Testis (tissue), 3 donors: ENCODE data around the gene BCKDK. TPM values are rescaled to one million over a fixed set of nuclear protein-coding genes. Genes with fewer than 3 reads are reported as not detected.

ENCODE experiments used
- DNase-seq: peaks from one replicate; pipeline ENCODE4 v3.0.0-alpha.2; 2019
- H3K27ac ChIP-seq, 2 donors: fragments of 200-600 bp; sonication (generic); one replicate each; pipeline ENCODE4 v1.5.1; 2019
- H3K27me3 ChIP-seq: fragments of 200-600 bp; sonication (generic); one replicate; pipeline ENCODE4 v1.5.1; 2019
- H3K36me3 ChIP-seq: fragments of 200-600 bp; sonication (generic); one replicate; pipeline ENCODE4 v1.5.1; 2017; ENCODE audit warnings: low read depth; ENCODE audit errors: missing control alignments
- H3K4me1 ChIP-seq: fragments of 200-600 bp; sonication (generic); one replicate; pipeline ENCODE4 v1.5.1; 2019
- H3K4me3 ChIP-seq, 2 donors: fragments of 200-600 bp; sonication (generic); one replicate each; pipeline ENCODE4 v1.5.1; 2017 to 2019
- H3K9me3 ChIP-seq: fragments of 200-600 bp; sonication (generic); one replicate; pipeline ENCODE4 v1.5.1; 2017
- POLR2A ChIP-seq: fragments of 450-650 bp; IDR thresholded peaks from one replicate; pipeline ENCODE4 v1.6.1; 2017; ENCODE audit warnings: antibody characterized with exemption, mild to moderate bottlenecking, moderate library complexity
- WGBS, 2 donors: methylation state at CpG; one replicate each; pipeline ENCODE4 v1.1.5; 2018; 5-methylcytosine and 5-hydroxymethylcytosine counted together
- intact Hi-C: fragments of 100-400 bp; cut with DNase I; formaldehyde crosslinking; loops from one replicate; pipeline ENCODE4 v1.15.1; 2023; ENCODE audit warnings: low total_unique reads
- polyA plus RNA-seq: library from polyadenylated mRNA; stranded (reverse); fragments of 350-450 nt; fragmentation: Illumina TruSeq; extraction: RNeasy Lipid Tissue Mini Kit (QIAGEN cat#74804); gene quantifications from one replicate; pipeline ENCODE4 v1.2.3, GENCODE V29; 2014; ENCODE audit warnings: low read depth, low replicate concordance; ENCODE audit not compliant: insufficient read depth
- total RNA-seq, 2 donors: library from RNA; depleted of rRNA; stranded (reverse); fragments of >200 nt; gene quantifications; one replicate each; pipeline ENCODE4 v1.2.3, GENCODE V29; 2016
- TF ChIP-seq, protein P1 (sequence below), 3 experiments: fragments of 450-650 bp in 2 of 3; fragments of 200-600 bp in 1 of 3; sonication (generic) in 1 of 3; IDR thresholded peaks; one replicate each; pipeline ENCODE4 v1.5.1; 2016 to 2019; ENCODE audit warnings: antibody characterized with exemption in 3 of 3, mild to moderate bottlenecking in 2 of 3, moderate library complexity in 1 of 3

The BCKDK gene
- total and polyA plus RNA-seq, 3 donors from 2014 or later, result 34.5 to 69.1 (median 68.8) TPM

GRCh38 chr16:31131416-31131815, 23.2 kb downstream of the BCKDK start:
- H3K4me1 ChIP-seq, result peaks cover 30% of the 10 kb centered on the region
- WGBS, 2 donors, result 88 to 100% methylated on average over 2 to 11 of the region's 11 CpGs
- no peaks in the 10 kb centered on the region for H3K9me3 ChIP-seq
- no peak for DNase-seq
- H3K27ac ChIP-seq, result no peak overlapping the region
- intact Hi-C loops, result no loop called here
- no peak overlapping the region for H3K4me3 ChIP-seq
- H3K36me3 ChIP-seq, result peaks cover 5% of the 10 kb centered on the region
- H3K27me3 ChIP-seq, result no peaks in the 10 kb centered on the region
- TF ChIP-seq POLR2A, result no peak
- TF ChIP-seq, protein P1, sequence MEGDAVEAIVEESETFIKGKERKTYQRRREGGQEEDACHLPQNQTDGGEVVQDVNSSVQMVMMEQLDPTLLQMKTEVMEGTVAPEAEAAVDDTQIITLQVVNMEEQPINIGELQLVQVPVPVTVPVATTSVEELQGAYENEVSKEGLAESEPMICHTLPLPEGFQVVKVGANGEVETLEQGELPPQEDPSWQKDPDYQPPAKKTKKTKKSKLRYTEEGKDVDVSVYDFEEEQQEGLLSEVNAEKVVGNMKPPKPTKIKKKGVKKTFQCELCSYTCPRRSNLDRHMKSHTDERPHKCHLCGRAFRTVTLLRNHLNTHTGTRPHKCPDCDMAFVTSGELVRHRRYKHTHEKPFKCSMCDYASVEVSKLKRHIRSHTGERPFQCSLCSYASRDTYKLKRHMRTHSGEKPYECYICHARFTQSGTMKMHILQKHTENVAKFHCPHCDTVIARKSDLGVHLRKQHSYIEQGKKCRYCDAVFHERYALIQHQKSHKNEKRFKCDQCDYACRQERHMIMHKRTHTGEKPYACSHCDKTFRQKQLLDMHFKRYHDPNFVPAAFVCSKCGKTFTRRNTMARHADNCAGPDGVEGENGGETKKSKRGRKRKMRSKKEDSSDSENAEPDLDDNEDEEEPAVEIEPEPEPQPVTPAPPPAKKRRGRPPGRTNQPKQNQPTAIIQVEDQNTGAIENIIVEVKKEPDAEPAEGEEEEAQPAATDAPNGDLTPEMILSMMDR (IDR thresholded peaks at IDR 0.05), result no peak

DNA sequence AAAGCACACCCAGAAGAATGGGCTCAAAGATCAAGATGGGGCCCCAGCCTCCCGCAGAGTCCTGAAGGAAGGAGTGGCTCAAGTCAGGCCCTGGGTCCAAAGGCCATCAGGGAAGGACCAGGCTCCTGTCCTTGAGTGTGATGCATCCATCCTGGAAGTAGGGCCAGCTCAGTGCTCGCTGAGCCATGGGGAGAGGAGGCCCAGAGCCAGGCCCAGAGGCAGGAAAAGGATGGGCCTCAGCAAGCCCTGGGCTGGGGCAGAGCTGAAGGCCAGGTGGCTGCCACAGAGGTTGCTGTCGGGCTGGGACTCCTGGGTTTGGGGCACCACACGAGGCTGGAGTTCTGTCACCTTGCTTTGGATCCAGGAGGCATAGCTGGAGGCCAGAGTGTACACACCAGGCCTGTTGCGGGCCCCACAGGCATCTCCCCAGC, 23.7 kb downstream of the BCKDK start:
- no peak overlapping the region for H3K27ac ChIP-seq
- H3K27me3 ChIP-seq, result no peaks in the 10 kb centered on the region
- peaks cover 5% of the 10 kb centered on the region for H3K36me3 ChIP-seq
- intact Hi-C loops, result no loop called here
- peaks cover 30% of the 10 kb centered on the region for H3K4me1 ChIP-seq
- WGBS, 2 donors, result 89 to 92% methylated on average over 3 to 5 of the region's 5 CpGs
- DNase-seq, result no peak
- no peak for TF ChIP-seq POLR2A
- TF ChIP-seq, protein P1 (IDR thresholded peaks at IDR 0.05), result no peak
- H3K4me3 ChIP-seq, result no peak overlapping the region
- H3K9me3 ChIP-seq, result no peaks in the 10 kb centered on the region

DNA sequence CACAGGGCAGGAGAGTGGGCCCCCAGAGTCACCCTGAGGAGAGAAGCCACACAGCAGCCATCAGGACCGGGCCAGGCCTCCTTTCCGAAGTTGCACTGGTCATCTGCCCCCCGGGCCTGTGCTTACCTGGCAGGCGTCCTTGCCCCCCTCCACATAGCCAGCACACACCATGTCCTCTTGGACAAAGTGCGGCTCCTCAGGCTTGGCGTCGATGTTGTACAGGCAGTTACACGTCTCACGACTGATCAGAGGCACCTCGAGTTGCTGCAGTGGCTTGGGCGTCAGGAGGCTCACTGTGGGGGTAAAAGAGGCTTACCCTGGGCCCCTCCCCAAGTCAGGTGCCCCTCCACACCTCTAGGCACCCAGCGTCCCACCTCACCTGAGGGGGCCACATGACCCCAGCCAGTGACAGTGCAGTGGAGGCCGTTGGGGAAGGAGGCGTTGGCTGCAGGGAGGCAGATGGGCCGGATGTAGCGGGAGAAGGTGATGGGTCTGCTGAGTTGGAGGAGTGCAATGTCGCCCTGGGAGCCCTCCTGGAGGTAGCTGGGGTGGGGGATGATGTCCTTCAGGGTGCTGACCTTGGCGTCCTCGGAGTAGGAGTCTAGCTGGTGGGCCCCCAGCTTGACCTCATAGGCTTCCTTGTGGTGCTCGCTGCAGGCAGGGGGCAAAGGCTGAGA, 24.3 kb downstream of the BCKDK start:
- intact Hi-C loops, result no loop called here
- no peaks in the 10 kb centered on the region for H3K9me3 ChIP-seq
- H3K4me1 ChIP-seq, result peaks cover 30% of the 10 kb centered on the region
- H3K36me3 ChIP-seq, result peaks cover 5% of the 10 kb centered on the region
- TF ChIP-seq POLR2A, result no peak
- TF ChIP-seq, protein P1 (IDR thresholded peaks at IDR 0.05), result no peak
- no peaks in the 10 kb centered on the region for H3K27me3 ChIP-seq
- no peak overlapping the region for H3K27ac ChIP-seq
- DNase-seq, result no peak
- WGBS, 2 donors, result 87 to 88% methylated on average over 9 to 19 of the region's 20 CpGs
- no peak overlapping the region for H3K4me3 ChIP-seq

DNA sequence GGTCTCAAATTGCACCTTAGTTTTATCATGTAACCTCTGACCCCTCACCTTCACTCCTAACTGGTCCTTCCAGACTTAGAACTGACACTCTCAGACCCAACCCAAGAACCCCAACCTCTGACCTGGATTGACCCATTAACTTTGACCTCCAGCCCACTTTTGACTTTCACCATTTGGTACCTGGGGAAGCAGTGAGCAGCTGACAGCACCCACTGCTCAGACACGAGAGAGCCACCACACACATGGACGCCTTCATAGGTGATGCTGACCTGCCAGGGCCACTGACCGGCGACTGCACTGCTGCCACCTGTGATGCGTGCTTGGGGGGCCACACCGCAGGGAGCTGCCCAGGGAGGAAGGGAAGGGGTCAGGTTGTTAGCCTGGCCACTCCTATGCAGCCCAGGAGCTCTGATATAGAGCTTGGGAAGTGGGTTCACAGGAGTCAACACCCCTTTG, 24.9 kb downstream of the BCKDK start:
- Histone ChIP-seq H3K9me3 (no peaks in the 10 kb centered on the region), H3K27me3 (no peaks in the 10 kb centered on the region), H3K4me1 (peaks cover 27% of the 10 kb centered on the region), H3K27ac (no peak overlapping the region), H3K36me3 (peaks cover 5% of the 10 kb centered on the region), H3K4me3 (no peak overlapping the region)
- TF ChIP-seq, protein P1 (IDR thresholded peaks at IDR 0.05), result no peak
- no peak for TF ChIP-seq POLR2A
- DNase-seq, result no peak
- WGBS, 2 donors, result 87 to 88% methylated on average over 4 to 6 of the region's 6 CpGs
- intact Hi-C loops, result no loop called here

DNA sequence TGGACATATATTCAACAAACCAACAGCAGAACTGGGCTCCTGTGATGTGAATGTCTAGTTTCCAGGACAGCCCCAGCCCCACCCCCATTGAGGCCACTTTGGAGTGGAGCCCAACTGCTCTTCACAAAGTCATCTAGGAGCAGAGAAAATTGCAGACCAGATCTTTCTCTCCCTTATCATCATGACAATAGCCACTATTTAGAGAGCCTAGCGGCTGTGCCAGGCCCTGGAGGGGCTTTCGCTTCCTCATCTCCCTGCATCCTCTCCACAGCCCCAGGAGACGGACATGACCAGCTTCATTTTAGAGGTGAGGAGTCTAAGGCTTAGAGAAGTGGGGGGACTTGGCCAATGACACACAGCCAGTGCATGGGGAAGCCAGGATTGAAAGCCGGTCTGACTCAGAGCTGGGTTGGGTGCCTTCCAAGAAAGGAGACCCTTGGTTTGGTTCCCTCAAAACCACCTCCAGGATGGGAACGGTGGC, 25.9 kb downstream of the BCKDK start:
- peak; percentile 33 for DNase-seq
- 43 to 58% methylated on average over 4 to 5 of the region's 5 CpGs for WGBS, 2 donors
- no peak overlapping the region for H3K4me3 ChIP-seq
- H3K9me3 ChIP-seq, result no peaks in the 10 kb centered on the region
- no peak for TF ChIP-seq POLR2A
- TF ChIP-seq, protein P1 (IDR thresholded peaks at IDR 0.05), result no peak
- H3K36me3 ChIP-seq, result peaks cover 5% of the 10 kb centered on the region
- H3K27me3 ChIP-seq, result no peaks in the 10 kb centered on the region
- H3K4me1 ChIP-seq, result peaks cover 17% of the 10 kb centered on the region
- no peak overlapping the region for H3K27ac ChIP-seq
- intact Hi-C loops, result no loop called here
